ENCODE data around the gene CFAP54.

DNA sequence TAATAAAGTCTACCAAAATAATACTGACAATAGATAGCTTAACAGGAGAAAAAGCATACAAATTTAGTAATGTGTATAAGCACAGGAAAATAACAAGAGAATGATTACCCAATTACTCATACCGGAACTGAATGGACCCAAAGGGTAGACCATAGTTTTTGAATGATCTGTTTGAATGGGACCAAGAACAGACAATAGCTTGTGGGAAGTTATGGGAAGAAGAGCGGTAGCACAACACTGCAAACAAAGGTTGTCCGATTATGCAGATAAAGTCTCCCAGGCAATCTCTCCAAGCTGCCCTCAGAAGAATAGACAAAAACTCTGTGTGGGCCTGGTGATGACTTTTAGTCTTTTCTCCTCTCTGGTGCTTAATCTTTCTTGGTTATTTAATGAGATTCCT lies 321.1 kb downstream of the CFAP54 start:
- TF ChIP-seq CTCF (IDR thresholded peaks at IDR 0.05; ENCODE audit: insufficient read depth, low read depth, low read length) (no peak), EZH2 (IDR thresholded peaks at IDR 0.05; ENCODE audit: insufficient read depth, low read length) (no peak)
